Brain microvascular endothelial cell (primary cell): ENCODE results near the gene TBC1D1.

Experiments used
- DNase-seq: peaks from one replicate; pipeline ENCODE4 v3.0.0-alpha.2; 2020
- H3K27ac ChIP-seq: fragments of 250-450 bp; sonication (Bioruptor Pico); 2 replicates; pipeline ENCODE4 v1.5.1; 2020; ENCODE audit warnings: mild to moderate bottlenecking, moderate library complexity
- H3K27me3 ChIP-seq: fragments of 250-450 bp; sonication (Bioruptor Pico); replicated peaks from 2 replicates; pipeline ENCODE4 v1.5.1; 2020; ENCODE audit warnings: mild to moderate bottlenecking
- H3K36me3 ChIP-seq: fragments of 250-450 bp; sonication (Bioruptor Pico); replicated peaks from 2 replicates; pipeline ENCODE4 v1.5.1; 2020; ENCODE audit warnings: mild to moderate bottlenecking
- H3K4me3 ChIP-seq: 2 replicates; pipeline ENCODE4 v1.5.1; 2011; ENCODE audit warnings: low read depth, mild to moderate bottlenecking, control low read depth, low read length, moderate library complexity
- CTCF ChIP-seq: IDR thresholded peaks from 2 replicates; pipeline ENCODE4 v1.5.1; 2011; ENCODE audit warnings: low read depth, mild to moderate bottlenecking, moderate library complexity, low read length, control low read depth, inconsistent platforms; ENCODE audit errors: missing control alignments
- in situ Hi-C: cut with HindIII; loops from 2 replicates; pipeline ENCODE4 v1.10.0; 2017; ENCODE audit warnings: low sequenced_read_pairs, low pct_ligation_motif_present

TBC1D1 gene

GRCh38 chr4:38004887-38005286 lies 114.0 kb downstream of the TBC1D1 start:
- H3K27ac ChIP-seq = no peak overlapping the region
- no peaks in the 10 kb centered on the region for H3K27me3 ChIP-seq
- H3K36me3 ChIP-seq = no peaks in the 10 kb centered on the region
- H3K4me3 ChIP-seq = no peak overlapping the region
- in situ Hi-C loops = no loop called here
- TF ChIP-seq CTCF = no peak
- no peak for DNase-seq

- in situ Hi-C loops = no loop called here
- Histone ChIP-seq H3K4me3 (no peak overlapping the region), H3K27ac (no peak overlapping the region), H3K36me3 (no peaks in the 10 kb centered on the region), H3K27me3 (no peaks in the 10 kb centered on the region)
- no peak for DNase-seq
- no peak for TF ChIP-seq CTCF
Observed at GRCh38 chr4:38005637-38006036, 114.8 kb downstream of the TBC1D1 start.

- DNase-seq = no peak
- no peaks in the 10 kb centered on the region for H3K36me3 ChIP-seq
- in situ Hi-C loops = no loop called here
- TF ChIP-seq CTCF = no peak
- no peak overlapping the region for H3K27ac ChIP-seq
- no peaks in the 10 kb centered on the region for H3K27me3 ChIP-seq
- H3K4me3 ChIP-seq = no peak overlapping the region
Observed at GRCh38 chr4:38007645-38008044, 116.8 kb downstream of the TBC1D1 start.

- in situ Hi-C loops = no loop called here
- no peak for DNase-seq
Observed at GRCh38 chr4:38008571-38009021, 117.7 kb downstream of the TBC1D1 start.

GRCh38 chr4:38009421-38009820 lies 118.5 kb downstream of the TBC1D1 start:
- Histone ChIP-seq H3K36me3 (no peaks in the 10 kb centered on the region), H3K27me3 (no peaks in the 10 kb centered on the region), H3K4me3 (no peak overlapping the region), H3K27ac (no peak overlapping the region)
- no peak for DNase-seq
- in situ Hi-C loops = no loop called here
- TF ChIP-seq CTCF = no peak

More at GRCh38 chr4:38008571-38009021, 117.7 kb downstream of the TBC1D1 start:
- no peak overlapping the region for H3K4me3 ChIP-seq
- H3K27me3 ChIP-seq = no peaks in the 10 kb centered on the region
- no peaks in the 10 kb centered on the region for H3K36me3 ChIP-seq
- no peak for TF ChIP-seq CTCF
- no peak overlapping the region for H3K27ac ChIP-seq

GRCh38 chr4:38009949-38010348 lies 119.1 kb downstream of the TBC1D1 start:
- in situ Hi-C loops = no loop called here
- H3K27me3 ChIP-seq = no peaks in the 10 kb centered on the region
- no peak for TF ChIP-seq CTCF
- no peaks in the 10 kb centered on the region for H3K36me3 ChIP-seq
- no peak for DNase-seq
- H3K27ac ChIP-seq = no peak overlapping the region
- H3K4me3 ChIP-seq = no peak overlapping the region
